IPS-18a (cell line): ENCODE results near the gene KNCN.

ENCODE experiments used
- H3K27ac ChIP-seq: one replicate; pipeline ENCODE4 v1.5.1; 2013; ENCODE audit warnings: low read length
- H3K27me3 ChIP-seq: one replicate; pipeline ENCODE4 v1.6.1; 2013; ENCODE audit warnings: mild to moderate bottlenecking, low read length; ENCODE audit not compliant: control insufficient read depth, insufficient read depth
- H3K36me3 ChIP-seq: one replicate; pipeline ENCODE4 v1.6.1; 2013; ENCODE audit warnings: low read depth, low read length; ENCODE audit not compliant: control insufficient read depth
- H3K4me1 ChIP-seq: one replicate; pipeline ENCODE4 v1.6.1; 2013; ENCODE audit warnings: low read depth, low read length; ENCODE audit not compliant: control insufficient read depth
- H3K4me3 ChIP-seq: one replicate; pipeline ENCODE4 v1.5.1; 2013; ENCODE audit warnings: low read length
- H3K9ac ChIP-seq: one replicate; pipeline ENCODE4 v1.6.1; 2013; ENCODE audit warnings: mild to moderate bottlenecking, low read length, moderate library complexity
- H3K9me3 ChIP-seq: one replicate; pipeline ENCODE4 v1.6.1; 2013; ENCODE audit warnings: low read depth, low read length; ENCODE audit not compliant: control insufficient read depth

Gene KNCN

GRCh38 chr1:46550751-46551231 lies 656 bp downstream of the KNCN start:
- H3K9me3 ChIP-seq = no peaks in the 10 kb centered on the region
- H3K27ac ChIP-seq = no peak overlapping the region
- no peaks in the 10 kb centered on the region for H3K36me3 ChIP-seq
- H3K9ac ChIP-seq = no peak overlapping the region
- H3K4me3 ChIP-seq = no peak overlapping the region
- no peaks in the 10 kb centered on the region for H3K4me1 ChIP-seq
- H3K27me3 ChIP-seq = peaks cover 15% of the 10 kb centered on the region

GRCh38 chr1:46549697-46550681 lies 1.5 kb downstream of the KNCN start:
- no peaks in the 10 kb centered on the region for H3K9me3 ChIP-seq
- no peaks in the 10 kb centered on the region for H3K36me3 ChIP-seq
- no peak overlapping the region for H3K27ac ChIP-seq
- no peak overlapping the region for H3K4me3 ChIP-seq
- no peaks in the 10 kb centered on the region for H3K4me1 ChIP-seq
- H3K9ac ChIP-seq = no peak overlapping the region
- peaks cover 23% of the 10 kb centered on the region for H3K27me3 ChIP-seq

GRCh38 chr1:46547481-46548383 lies 3.7 kb downstream of the KNCN start:
- Histone ChIP-seq H3K27ac (no peak overlapping the region), H3K9ac (no peak overlapping the region), H3K36me3 (no peaks in the 10 kb centered on the region), H3K27me3 (peaks cover 45% of the 10 kb centered on the region), H3K9me3 (no peaks in the 10 kb centered on the region), H3K4me1 (peaks cover 5% of the 10 kb centered on the region), H3K4me3 (no peak overlapping the region)

GRCh38 chr1:46546210-46546609 lies 5.2 kb downstream of the KNCN start:
- Histone ChIP-seq H3K36me3 (no peaks in the 10 kb centered on the region), H3K9me3 (no peaks in the 10 kb centered on the region), H3K4me1 (peaks cover 5% of the 10 kb centered on the region), H3K4me3 (no peak overlapping the region), H3K9ac (no peak overlapping the region), H3K27me3 (peaks cover 59% of the 10 kb centered on the region), H3K27ac (no peak overlapping the region)

- Histone ChIP-seq H3K27me3 (peaks cover 63% of the 10 kb centered on the region), H3K36me3 (no peaks in the 10 kb centered on the region), H3K4me3 (no peak overlapping the region), H3K27ac (no peak overlapping the region), H3K9me3 (no peaks in the 10 kb centered on the region), H3K9ac (no peak overlapping the region), H3K4me1 (peaks cover 5% of the 10 kb centered on the region)
Measured at GRCh38 chr1:46545784-46546183, 5.7 kb downstream of the KNCN start.

- peaks cover 5% of the 10 kb centered on the region for H3K4me1 ChIP-seq
- H3K36me3 ChIP-seq = no peaks in the 10 kb centered on the region
- no peaks in the 10 kb centered on the region for H3K9me3 ChIP-seq
- H3K27me3 ChIP-seq = peaks cover 72% of the 10 kb centered on the region
- no peak overlapping the region for H3K9ac ChIP-seq
- H3K4me3 ChIP-seq = peak overlapping the region; percentile 52
- no peak overlapping the region for H3K27ac ChIP-seq
Measured at GRCh38 chr1:46544561-46545240, 6.7 kb downstream of the KNCN start.

GRCh38 chr1:46543761-46544560 lies 7.5 kb downstream of the KNCN start:
- Histone ChIP-seq H3K9me3 (no peaks in the 10 kb centered on the region), H3K27ac (no peak overlapping the region), H3K4me1 (peaks cover 5% of the 10 kb centered on the region), H3K4me3 (peak overlapping the region; percentile 52), H3K27me3 (peaks cover 72% of the 10 kb centered on the region), H3K36me3 (no peaks in the 10 kb centered on the region), H3K9ac (no peak overlapping the region)

GRCh38 chr1:46543382-46543760 lies 8.1 kb downstream of the KNCN start:
- Histone ChIP-seq H3K4me1 (peaks cover 5% of the 10 kb centered on the region), H3K4me3 (peak overlapping the region; percentile 52), H3K27me3 (peaks cover 72% of the 10 kb centered on the region), H3K27ac (no peak overlapping the region), H3K9me3 (no peaks in the 10 kb centered on the region), H3K36me3 (no peaks in the 10 kb centered on the region), H3K9ac (no peak overlapping the region)

GRCh38 chr1:46539972-46540371 lies 11.5 kb downstream of the KNCN start:
- Histone ChIP-seq H3K4me1 (peaks cover 5% of the 10 kb centered on the region), H3K9ac (no peak overlapping the region), H3K36me3 (no peaks in the 10 kb centered on the region), H3K27me3 (peaks cover 64% of the 10 kb centered on the region), H3K27ac (no peak overlapping the region), H3K9me3 (no peaks in the 10 kb centered on the region), H3K4me3 (no peak overlapping the region)

- Histone ChIP-seq H3K9ac (no peak overlapping the region), H3K36me3 (no peaks in the 10 kb centered on the region), H3K27me3 (peaks cover 64% of the 10 kb centered on the region), H3K27ac (no peak overlapping the region), H3K4me3 (no peak overlapping the region), H3K9me3 (no peaks in the 10 kb centered on the region), H3K4me1 (no peaks in the 10 kb centered on the region)
Measured at GRCh38 chr1:46538147-46538546, 13.3 kb downstream of the KNCN start.
